ENCODE measurements around the gene SQOR.

DNA sequence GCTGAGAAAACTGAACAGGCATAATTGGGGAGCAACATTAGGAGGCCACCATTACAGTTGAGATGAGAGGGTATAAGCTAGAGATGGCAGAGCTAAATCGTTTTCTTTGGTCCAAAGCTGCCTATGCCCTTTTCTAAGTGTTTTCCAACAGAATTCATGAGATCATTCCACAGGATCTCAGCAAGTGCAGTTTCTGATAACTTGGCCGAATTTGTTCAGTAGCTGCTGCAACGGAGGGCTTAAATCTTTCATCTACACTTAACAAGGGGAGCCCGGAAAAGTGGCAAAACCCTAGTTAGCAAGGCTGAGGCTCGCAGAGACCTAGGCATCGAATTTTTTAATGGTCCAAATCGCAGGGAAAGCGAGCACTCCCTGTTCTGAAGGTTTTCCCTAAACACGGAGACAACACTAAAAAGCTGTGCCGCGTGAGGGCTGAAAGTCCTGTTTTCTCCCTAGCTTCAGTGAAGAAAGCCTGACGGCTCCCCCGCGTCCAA is 48.2 kb upstream of the SQOR start:
- TF ChIP-seq POLR2A (IDR thresholded peaks at IDR 0.05) = no peak
- TF ChIP-seq, protein P1, sequence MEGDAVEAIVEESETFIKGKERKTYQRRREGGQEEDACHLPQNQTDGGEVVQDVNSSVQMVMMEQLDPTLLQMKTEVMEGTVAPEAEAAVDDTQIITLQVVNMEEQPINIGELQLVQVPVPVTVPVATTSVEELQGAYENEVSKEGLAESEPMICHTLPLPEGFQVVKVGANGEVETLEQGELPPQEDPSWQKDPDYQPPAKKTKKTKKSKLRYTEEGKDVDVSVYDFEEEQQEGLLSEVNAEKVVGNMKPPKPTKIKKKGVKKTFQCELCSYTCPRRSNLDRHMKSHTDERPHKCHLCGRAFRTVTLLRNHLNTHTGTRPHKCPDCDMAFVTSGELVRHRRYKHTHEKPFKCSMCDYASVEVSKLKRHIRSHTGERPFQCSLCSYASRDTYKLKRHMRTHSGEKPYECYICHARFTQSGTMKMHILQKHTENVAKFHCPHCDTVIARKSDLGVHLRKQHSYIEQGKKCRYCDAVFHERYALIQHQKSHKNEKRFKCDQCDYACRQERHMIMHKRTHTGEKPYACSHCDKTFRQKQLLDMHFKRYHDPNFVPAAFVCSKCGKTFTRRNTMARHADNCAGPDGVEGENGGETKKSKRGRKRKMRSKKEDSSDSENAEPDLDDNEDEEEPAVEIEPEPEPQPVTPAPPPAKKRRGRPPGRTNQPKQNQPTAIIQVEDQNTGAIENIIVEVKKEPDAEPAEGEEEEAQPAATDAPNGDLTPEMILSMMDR (IDR thresholded peaks at IDR 0.05) = no peak
